ENCODE measurements around the gene ZNF213.

ZNF213 gene

DNA sequence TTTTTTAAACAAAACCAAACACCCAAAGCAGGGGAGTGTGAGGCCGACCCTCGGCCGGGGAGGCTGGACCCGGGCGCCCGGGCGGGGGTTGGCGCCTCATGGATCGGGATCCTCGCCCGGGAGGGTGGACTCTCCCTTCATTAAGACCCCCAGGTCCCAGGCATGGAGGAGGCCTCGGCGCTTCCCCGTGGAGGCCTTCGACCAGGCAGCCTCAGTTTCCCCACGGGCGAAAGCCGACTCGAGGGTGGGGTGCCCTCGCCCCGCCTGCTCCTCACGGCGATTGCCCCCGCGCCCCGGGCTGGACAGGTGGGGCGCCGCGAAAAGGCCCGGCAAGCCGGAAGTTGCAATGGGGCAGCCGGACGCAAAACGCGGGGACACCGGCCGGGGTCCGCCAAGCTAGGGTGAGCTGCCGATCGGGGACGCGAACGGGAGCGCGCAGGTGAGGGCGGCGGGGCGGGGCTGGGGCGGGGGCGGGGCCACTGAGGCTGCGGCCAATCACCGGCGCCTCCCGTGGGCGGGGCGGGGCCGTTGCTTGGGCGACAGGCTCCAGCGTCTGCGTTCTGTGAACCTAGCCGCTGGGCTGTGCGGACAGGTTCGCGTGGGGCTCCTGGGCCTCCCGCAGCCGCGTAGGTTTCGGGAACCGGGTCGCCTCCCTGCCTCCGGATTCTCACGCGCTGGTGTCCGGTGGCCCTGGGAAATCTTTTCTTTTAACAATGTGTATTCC lies 28.5 kb upstream of the ZNF213 start:
- Histone ChIP-seq H4K20me1 (ENCODE audit: insufficient read depth, low read length) (no peaks in the 10 kb centered on the region), H3K27me3 (replicated peaks; ENCODE audit: insufficient read depth, low read length) (peaks cover 5% of the 10 kb centered on the region), H3K9ac (ENCODE audit: low read length) (peak overlapping the region; percentile 89), H3K4me3 (ENCODE audit: low read length) (peak overlapping the region; percentile 90), H3K27ac (ENCODE audit: low read length) (no peak overlapping the region; the same call in 1 of the 2 replicates), H3K4me1 (ENCODE audit: low read length) (peaks cover 3% of the 10 kb centered on the region), H3K9me3 (replicated peaks; ENCODE audit: insufficient read depth, low read length) (no peaks in the 10 kb centered on the region), H3K9me2 (replicated peaks; ENCODE audit: insufficient read depth, low read length) (no peaks in the 10 kb centered on the region), H2AFZ (ENCODE audit: low read length) (peak overlapping the region; percentile 95), H3F3A (ENCODE audit: insufficient read depth, low read length) (no peaks in the 10 kb centered on the region; the same call in 1 of the 2 replicates), H3K79me2 (ENCODE audit: low read length) (no peaks in the 10 kb centered on the region), H3K36me3 (replicated peaks; ENCODE audit: insufficient read depth, low read length) (no peaks in the 10 kb centered on the region), H3K4me2 (ENCODE audit: low read depth, low read length) (peak overlapping the region; percentile 90)
- peak; percentile 92 for DNase-seq
- TF ChIP-seq CTCF (IDR thresholded peaks at IDR 0.05; ENCODE audit: low read length) (no peak), EZH2phosphoT487 (IDR thresholded peaks at IDR 0.05; ENCODE audit: low read length) (no peak), EZH2 (optimal IDR thresholded peaks at IDR 0.05; ENCODE audit: low read depth, low read length) (no peak)

GRCh38 chr16:3112058-3112880 lies 22.6 kb upstream of the ZNF213 start, which contains the start of gene ZNF205:
ZNF205 (plus strand) TSS chr16:3112586; CDS start chr16:3113431, 845 bp downstream.
- Histone ChIP-seq H3K4me2 (ENCODE audit: low read depth, low read length) (peak within 1 kb of the TSS; percentile 86), H4K20me1 (ENCODE audit: insufficient read depth, low read length) (no peaks in the 10 kb centered on the region), H3K79me2 (ENCODE audit: low read length) (no peaks in the 10 kb centered on the region), H3K27ac (ENCODE audit: low read length) (no peak within 1 kb of the TSS), H3K27me3 (replicated peaks; ENCODE audit: insufficient read depth, low read length) (peaks cover 8% of the 10 kb centered on the region), H3F3A (ENCODE audit: insufficient read depth, low read length) (no peaks in the 10 kb centered on the region), H3K9me3 (replicated peaks; ENCODE audit: insufficient read depth, low read length) (no peaks in the 10 kb centered on the region), H3K9me2 (replicated peaks; ENCODE audit: insufficient read depth, low read length) (no peaks in the 10 kb centered on the region), H3K4me1 (ENCODE audit: low read length) (peaks cover 9% of the 10 kb centered on the region), H3K9ac (ENCODE audit: low read length) (peak within 1 kb of the TSS; percentile 49; the same call in 1 of the 2 replicates), H3K36me3 (replicated peaks; ENCODE audit: insufficient read depth, low read length) (no peaks in the 10 kb centered on the region), H2AFZ (ENCODE audit: low read length) (peak within 1 kb of the TSS; percentile 68), H3K4me3 (ENCODE audit: low read length) (peak within 1 kb of the TSS; percentile 70)
- DNase-seq: no peak
- no peak for TF ChIP-seq EZH2 (optimal IDR thresholded peaks at IDR 0.05; ENCODE audit: low read depth, low read length)

- H3K4me3 ChIP-seq (ENCODE audit: low read length): peak overlapping the region; percentile 70
- H2AFZ ChIP-seq (ENCODE audit: low read length): peak overlapping the region; percentile 68
- no peaks in the 10 kb centered on the region for H3K9me2 ChIP-seq (replicated peaks; ENCODE audit: insufficient read depth, low read length)
- DNase-seq: no peak
- H3K79me2 ChIP-seq (ENCODE audit: low read length): no peaks in the 10 kb centered on the region
- H3K27ac ChIP-seq (ENCODE audit: low read length): no peak overlapping the region
- H3K9ac ChIP-seq (ENCODE audit: low read length): peak overlapping the region; percentile 49; the same call in 1 of the 2 replicates
- no peaks in the 10 kb centered on the region for H4K20me1 ChIP-seq (ENCODE audit: insufficient read depth, low read length)
- H3K27me3 ChIP-seq (replicated peaks; ENCODE audit: insufficient read depth, low read length): peaks cover 8% of the 10 kb centered on the region
- peaks cover 7% of the 10 kb centered on the region; the same call in 1 of the 2 replicates for H3K4me1 ChIP-seq (ENCODE audit: low read length)
- H3F3A ChIP-seq (ENCODE audit: insufficient read depth, low read length): no peaks in the 10 kb centered on the region
- TF ChIP-seq EZH2 (optimal IDR thresholded peaks at IDR 0.05; ENCODE audit: low read depth, low read length): no peak
- TF ChIP-seq CTCF (IDR thresholded peaks at IDR 0.05; ENCODE audit: low read length): no peak
- no peak for TF ChIP-seq EZH2phosphoT487 (IDR thresholded peaks at IDR 0.05; ENCODE audit: low read length)
- no peaks in the 10 kb centered on the region for H3K9me3 ChIP-seq (replicated peaks; ENCODE audit: insufficient read depth, low read length)
- peak overlapping the region; percentile 86 for H3K4me2 ChIP-seq (ENCODE audit: low read depth, low read length)
- no peaks in the 10 kb centered on the region for H3K36me3 ChIP-seq (replicated peaks; ENCODE audit: insufficient read depth, low read length)
Observed at GRCh38 chr16:3112881-3113574, 21.8 kb upstream of the ZNF213 start.
